Mucosa of stomach (tissue), 1 donor: ENCODE data around the gene UST.
"Not testable (repeated sequence)": the region's sequence is repeated elsewhere in the genome, so short reads cannot be mapped to it uniquely, and the experiment has no call there.

Experiments
- H3K27me3 ChIP-seq: one replicate; pipeline ENCODE4 v1.7.0; 2013; ENCODE audit warnings: mild to moderate bottlenecking, low read length; ENCODE audit not compliant: control insufficient read depth, insufficient read depth
- H3K36me3 ChIP-seq: one replicate; pipeline ENCODE4 v1.7.0; 2013; ENCODE audit warnings: low read length; ENCODE audit not compliant: control insufficient read depth, insufficient read depth
- H3K4me1 ChIP-seq: one replicate; pipeline ENCODE4 v1.7.0; 2013; ENCODE audit warnings: mild to moderate bottlenecking, low read length; ENCODE audit not compliant: control insufficient read depth, insufficient read depth
- H3K4me3 ChIP-seq: one replicate; pipeline ENCODE4 v1.7.0; 2013; ENCODE audit warnings: low read length
- H3K9ac ChIP-seq: one replicate; pipeline ENCODE4 v1.7.0; 2013; ENCODE audit warnings: mild to moderate bottlenecking, low read length, moderate library complexity
- H3K9me3 ChIP-seq: one replicate; pipeline ENCODE4 v1.7.0; 2013; ENCODE audit warnings: mild to moderate bottlenecking, low read length, moderate library complexity; ENCODE audit not compliant: control insufficient read depth
- donor health status: Pancreatic carcinoma.

UST gene

DNA sequence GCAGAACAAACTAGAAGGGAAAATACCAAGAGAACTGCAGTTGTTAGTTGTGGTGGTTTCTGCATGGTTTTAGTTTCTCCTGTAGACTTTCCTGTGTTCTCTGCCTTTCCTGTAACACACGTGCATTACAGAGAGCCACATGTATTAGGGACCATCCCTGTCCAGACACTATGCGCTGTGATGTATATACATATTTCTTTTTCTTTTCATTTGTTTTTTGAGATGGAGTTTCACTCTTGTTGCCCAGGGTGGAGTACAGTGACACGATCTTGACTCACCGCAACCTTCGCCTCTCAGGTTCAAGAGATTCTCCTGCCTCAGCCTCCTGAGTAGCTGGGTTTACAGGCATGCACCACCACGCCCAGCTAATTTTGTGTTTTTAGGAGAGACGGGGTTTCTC, 292.2 kb downstream of the UST start:
- not testable (repeated sequence) for H3K36me3 ChIP-seq, H3K4me3 ChIP-seq, H3K4me1 ChIP-seq, H3K27me3 ChIP-seq, H3K9me3 ChIP-seq, H3K9ac ChIP-seq

DNA sequence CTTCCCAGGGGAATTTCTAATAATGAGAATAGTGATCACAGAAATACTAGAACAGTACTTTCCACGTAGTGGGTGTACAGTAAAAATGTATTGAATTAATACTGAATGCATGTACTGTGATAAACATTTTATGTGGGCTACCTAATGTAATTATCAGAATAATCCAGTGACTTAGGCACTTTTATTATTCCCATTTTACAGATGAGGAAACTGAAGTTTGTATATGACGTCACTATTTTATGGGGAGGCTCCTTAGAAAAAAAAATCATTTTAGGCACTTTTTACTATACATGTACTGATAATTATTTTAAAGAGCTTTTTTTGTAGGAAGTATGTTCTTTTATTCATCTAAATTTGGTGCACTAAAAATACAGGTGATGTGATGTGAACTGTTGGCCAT, 295.1 kb downstream of the UST start:
- Histone ChIP-seq H3K4me1 (no peaks in the 10 kb centered on the region), H3K36me3 (no peaks in the 10 kb centered on the region), H3K4me3 (no peak overlapping the region), H3K27me3 (no peaks in the 10 kb centered on the region), H3K9me3 (no peaks in the 10 kb centered on the region), H3K9ac (no peak overlapping the region)

DNA sequence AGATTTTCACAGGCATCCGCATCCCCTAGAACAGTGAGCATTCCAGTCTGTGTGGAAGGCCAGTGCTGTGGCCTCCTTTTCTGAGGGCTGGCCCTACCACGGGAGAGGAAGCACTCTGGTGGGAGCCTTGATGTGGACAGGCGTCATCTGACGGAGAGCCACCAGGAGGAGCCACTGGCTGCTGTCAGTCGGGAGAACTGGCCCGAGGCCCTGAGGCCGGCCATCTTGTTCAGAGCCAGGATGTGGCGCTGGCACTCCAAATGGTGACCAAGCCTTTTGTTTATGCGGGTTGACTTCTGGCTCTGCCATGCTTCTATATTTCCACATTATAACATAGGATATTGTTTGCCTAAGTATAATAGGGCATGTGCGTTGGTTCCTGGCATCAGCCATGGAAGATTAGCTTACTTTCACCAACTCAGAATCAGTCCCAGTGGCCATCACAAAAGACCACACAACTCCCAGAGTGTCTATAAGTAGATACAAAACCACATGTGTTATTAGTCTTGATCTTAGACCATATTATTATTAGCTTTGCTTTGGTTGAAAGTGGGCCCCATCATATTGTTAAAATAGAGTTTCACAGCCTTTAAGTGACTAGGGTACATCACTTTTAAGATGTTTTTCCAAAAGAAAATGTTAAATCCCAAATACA, 296.8 kb downstream of the UST start:
- H3K9me3 ChIP-seq, result no peaks in the 10 kb centered on the region
- no peaks in the 10 kb centered on the region for H3K4me1 ChIP-seq
- no peaks in the 10 kb centered on the region for H3K36me3 ChIP-seq
- no peak overlapping the region for H3K9ac ChIP-seq
- no peak overlapping the region for H3K4me3 ChIP-seq
- H3K27me3 ChIP-seq, result no peaks in the 10 kb centered on the region

DNA sequence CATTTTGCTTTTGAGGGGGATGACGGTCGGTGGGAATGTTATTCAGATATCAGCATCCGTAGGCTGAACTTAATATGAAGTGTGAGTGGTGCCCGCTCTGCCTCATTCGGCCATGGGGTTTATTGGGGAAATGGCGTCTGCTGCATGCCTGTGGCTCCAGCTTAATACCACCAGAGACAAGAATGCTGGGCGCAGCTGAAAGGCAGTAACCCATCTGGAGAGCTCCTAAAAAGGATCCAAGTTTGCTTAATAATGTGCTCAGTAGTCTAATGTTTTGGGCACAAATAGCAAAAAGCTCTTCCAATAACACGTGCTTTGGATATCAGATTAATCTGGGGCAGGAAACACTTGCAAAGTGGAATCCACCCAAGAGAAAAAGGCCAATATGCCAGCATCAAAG, 297.7 kb downstream of the UST start:
- Histone ChIP-seq H3K9ac (no peak overlapping the region), H3K4me3 (no peak overlapping the region), H3K4me1 (no peaks in the 10 kb centered on the region), H3K27me3 (no peaks in the 10 kb centered on the region), H3K36me3 (no peaks in the 10 kb centered on the region), H3K9me3 (no peaks in the 10 kb centered on the region)

DNA sequence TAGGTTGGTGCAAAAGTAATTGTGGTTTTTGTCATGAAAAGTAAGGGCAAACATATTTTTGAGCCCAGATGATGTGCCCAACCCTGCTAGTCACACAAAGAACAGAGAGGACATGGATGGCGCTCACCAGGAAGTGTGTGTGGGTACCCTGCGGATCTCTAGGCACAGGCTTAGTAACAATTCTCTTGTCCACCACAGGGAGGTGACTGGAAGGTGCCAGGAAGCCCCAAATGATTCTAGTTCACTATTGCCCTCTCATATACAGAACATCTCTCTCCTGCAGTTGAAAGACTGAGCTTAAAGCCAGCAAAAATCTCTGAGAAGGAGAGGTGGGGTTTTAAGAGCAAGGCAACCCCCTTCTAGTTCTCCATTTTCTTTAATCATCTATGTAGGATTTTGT, 298.6 kb downstream of the UST start:
- Histone ChIP-seq H3K36me3 (no peaks in the 10 kb centered on the region), H3K4me3 (no peak overlapping the region), H3K4me1 (no peaks in the 10 kb centered on the region), H3K9me3 (no peaks in the 10 kb centered on the region), H3K9ac (no peak overlapping the region), H3K27me3 (no peaks in the 10 kb centered on the region)

DNA sequence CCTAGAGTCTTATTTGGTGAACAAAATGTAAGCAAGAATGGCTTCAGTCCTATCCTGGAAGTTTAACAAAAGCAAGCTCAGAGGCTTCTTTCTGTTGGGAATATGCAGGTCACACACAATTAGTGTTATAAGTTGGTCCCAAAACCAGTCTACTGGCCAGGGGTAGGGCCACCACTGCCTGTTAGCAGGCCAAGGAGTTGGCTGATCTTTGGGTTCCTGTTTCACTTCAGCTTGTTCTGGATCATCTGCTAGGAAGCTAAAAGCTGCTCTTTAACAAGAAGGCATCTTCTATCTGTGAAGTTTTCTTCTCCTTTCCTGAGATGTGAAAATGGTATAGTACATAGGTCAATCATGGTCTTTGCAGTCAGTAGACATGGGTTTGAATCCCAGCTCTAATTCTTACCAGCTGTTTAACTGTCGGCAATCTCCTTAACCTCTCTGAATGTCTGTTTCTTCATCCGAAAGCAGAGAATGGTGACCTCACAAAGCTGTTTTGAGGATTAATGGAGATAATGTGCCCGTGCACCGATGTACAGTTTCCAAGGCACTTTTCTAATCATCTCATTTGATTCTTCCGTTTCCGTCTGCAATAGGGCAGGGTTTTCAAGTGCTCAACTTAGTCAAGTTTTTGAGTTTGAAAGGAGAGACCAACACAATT, 299.5 kb downstream of the UST start:
- Histone ChIP-seq H3K9me3 (no peaks in the 10 kb centered on the region), H3K27me3 (no peaks in the 10 kb centered on the region), H3K4me3 (no peak overlapping the region), H3K9ac (no peak overlapping the region), H3K36me3 (no peaks in the 10 kb centered on the region), H3K4me1 (no peaks in the 10 kb centered on the region)

DNA sequence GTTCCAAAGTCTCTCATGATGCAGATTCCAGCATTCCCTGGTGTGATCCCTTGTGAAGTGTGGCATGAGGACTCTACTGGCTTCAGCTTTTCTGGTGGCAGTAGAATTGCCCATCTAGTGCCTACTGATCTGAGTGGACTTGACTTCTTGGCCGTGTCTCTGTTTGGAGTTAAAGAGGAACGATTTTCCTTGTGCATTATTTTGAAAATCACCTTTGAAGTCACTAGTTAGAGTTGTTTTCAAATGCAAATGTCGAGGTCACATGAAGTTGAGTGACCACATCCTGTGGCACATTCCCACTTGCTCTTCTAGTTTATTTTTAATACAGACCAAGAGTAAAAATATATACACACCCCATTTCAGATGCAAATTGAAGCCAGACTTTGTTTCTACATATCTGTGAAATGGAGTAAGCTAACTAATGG, 300.0 kb downstream of the UST start:
- no peak overlapping the region for H3K9ac ChIP-seq
- no peaks in the 10 kb centered on the region for H3K9me3 ChIP-seq
- no peaks in the 10 kb centered on the region for H3K36me3 ChIP-seq
- no peaks in the 10 kb centered on the region for H3K27me3 ChIP-seq
- no peaks in the 10 kb centered on the region for H3K4me1 ChIP-seq
- no peak overlapping the region for H3K4me3 ChIP-seq

DNA sequence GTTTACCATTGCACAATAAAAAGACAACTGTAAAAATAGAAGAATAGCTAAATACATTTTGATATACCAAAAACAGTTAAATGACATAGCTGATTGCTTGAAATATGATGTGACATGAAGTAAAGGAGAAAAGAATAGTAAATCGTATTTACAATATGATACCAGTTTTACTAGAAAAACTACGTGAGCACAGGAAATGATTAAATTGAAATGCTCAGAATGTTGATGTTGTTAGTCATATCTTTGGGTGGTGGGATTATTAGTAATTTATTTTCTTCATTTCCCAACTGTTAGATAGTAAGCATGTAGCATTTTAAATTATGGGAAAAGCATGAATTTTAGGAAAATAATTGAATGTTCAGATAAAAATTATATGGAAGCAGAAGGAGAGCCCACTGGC, 302.4 kb downstream of the UST start:
- Histone ChIP-seq H3K4me3 (no peak overlapping the region), H3K4me1 (no peaks in the 10 kb centered on the region), H3K9me3 (no peaks in the 10 kb centered on the region), H3K27me3 (no peaks in the 10 kb centered on the region), H3K9ac (no peak overlapping the region), H3K36me3 (no peaks in the 10 kb centered on the region)

DNA sequence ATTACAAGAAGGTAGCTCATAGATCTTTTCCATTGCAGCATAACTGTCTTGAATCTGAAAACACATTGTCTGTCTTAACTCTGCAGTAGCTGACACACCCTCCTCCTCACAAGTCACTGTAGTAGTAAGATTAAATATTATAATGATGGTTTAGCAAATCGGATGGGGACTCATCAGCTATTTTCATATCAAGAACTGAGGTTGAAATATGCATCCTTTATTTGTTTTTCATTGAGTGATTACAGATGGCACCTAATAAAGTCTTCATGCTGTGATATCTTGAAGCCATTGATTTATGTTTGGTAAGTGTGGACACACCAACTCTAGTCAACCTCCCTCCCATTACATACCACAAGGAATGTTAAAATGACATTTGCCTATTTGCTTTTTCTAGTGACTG, 303.3 kb downstream of the UST start:
- no peaks in the 10 kb centered on the region for H3K27me3 ChIP-seq
- no peak overlapping the region for H3K4me3 ChIP-seq
- no peaks in the 10 kb centered on the region for H3K9me3 ChIP-seq
- no peak overlapping the region for H3K9ac ChIP-seq
- no peaks in the 10 kb centered on the region for H3K36me3 ChIP-seq
- H3K4me1 ChIP-seq, result no peaks in the 10 kb centered on the region

DNA sequence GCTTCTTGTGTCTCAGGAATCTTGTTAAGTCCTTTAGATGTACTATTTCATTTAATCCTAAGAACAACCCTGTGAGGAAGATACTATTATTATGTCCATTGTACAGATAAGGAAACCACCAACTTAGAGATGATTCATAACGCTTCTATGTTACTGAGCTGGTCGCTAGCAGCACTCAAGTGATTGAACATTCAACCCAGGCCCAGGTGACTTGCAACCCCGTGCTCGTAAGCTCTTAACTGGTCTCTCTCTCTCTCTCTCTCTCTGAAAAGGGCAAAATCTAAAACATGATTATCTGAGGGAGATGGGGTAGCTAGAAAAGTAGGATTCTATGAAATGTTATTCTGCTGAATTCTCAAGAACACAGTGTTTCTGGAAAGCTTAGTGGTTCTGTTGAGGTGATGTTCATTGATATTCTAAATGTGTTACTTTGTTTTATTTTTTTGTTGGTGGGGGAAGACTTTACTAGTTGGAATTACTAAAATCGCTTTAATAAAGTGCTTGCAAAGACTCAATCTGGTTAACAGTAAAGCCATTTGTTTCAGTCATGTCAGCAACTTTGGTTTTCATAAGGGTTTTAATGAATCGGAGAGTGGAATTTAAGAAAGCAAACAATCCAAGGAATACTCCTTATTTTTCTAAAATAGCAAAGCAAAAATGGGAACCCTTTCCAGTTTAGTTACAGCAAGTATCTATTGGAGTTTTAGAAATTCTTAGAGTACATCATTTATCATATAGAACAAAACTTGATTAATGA, 305.7 kb downstream of the UST start:
- Histone ChIP-seq H3K36me3 (no peaks in the 10 kb centered on the region), H3K9me3 (no peaks in the 10 kb centered on the region), H3K9ac (no peak overlapping the region), H3K4me1 (no peaks in the 10 kb centered on the region), H3K27me3 (no peaks in the 10 kb centered on the region), H3K4me3 (no peak overlapping the region)

DNA sequence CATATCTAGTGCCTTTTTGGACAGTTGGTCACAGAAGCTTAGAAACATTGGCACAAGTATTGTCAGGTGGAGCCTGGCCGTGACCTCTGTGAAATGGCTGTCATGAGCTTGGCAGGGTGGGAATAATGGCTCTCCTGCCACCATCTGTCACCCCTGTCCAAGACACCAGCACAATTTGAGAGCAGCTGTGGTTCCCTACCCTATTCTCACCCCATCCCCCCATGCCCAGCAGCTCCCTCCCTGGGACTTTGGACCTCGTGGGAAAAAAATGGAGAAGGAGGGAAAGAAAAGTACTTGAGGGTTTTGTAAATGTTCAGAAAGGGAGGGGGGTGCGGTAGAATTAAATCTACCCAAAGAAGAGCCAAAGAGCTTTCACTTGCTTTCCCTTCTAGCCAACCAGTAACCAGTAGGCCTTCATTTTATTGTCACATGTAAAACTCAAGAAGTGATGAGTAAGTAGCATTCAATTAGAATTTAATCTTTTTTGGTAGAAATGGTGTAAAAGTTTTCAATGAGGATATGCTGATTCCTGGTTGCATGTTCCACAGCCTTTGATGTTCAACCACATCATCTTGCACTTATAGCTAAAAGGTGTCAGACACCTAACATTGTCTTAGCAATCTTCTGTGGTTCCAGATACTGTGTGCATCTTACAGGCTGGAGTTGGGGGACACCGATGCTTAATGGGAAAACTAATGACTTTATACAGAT, 307.2 kb downstream of the UST start:
- no peaks in the 10 kb centered on the region for H3K4me1 ChIP-seq
- no peaks in the 10 kb centered on the region for H3K36me3 ChIP-seq
- no peaks in the 10 kb centered on the region for H3K27me3 ChIP-seq
- no peak overlapping the region for H3K4me3 ChIP-seq
- no peak overlapping the region for H3K9ac ChIP-seq
- H3K9me3 ChIP-seq, result no peaks in the 10 kb centered on the region
